WTC11 (cell line): ENCODE data around the gene ZNF10. TPM values are rescaled to one million over a fixed set of nuclear protein-coding genes. Genes with fewer than 3 reads are reported as not detected.
A peak's percentile ranks its signal among the peaks of the same experiment; 100 is the strongest.

Experiments used
- ATAC-seq: fragments of 200-7000 bp; cut with Tn5 transposase; 2 replicates; pipeline ENCODE4 v1.10.0; 2021; ENCODE audit warnings: mild to moderate bottlenecking, moderate library complexity
- Bru-seq: library from RNA; stranded (reverse); fragments of 400-500 nt; gene quantifications from one replicate; lab custom pipeline; 2021; lab: Mats Ljungman, UMichigan
- CTCF ChIA-PET: fragments of 300-600 bp; sonication (Branson Sonifier 250); formaldehyde crosslinking; loops from one replicate; lab custom pipeline; 2021; ENCODE audit warnings: antibody characterized with exemption; lab: Charles Lee
- POLR2A ChIA-PET: fragments of 350-600 bp; sonication (Branson Sonifier 250); formaldehyde crosslinking; loops from one replicate; lab custom pipeline; 2021; ENCODE audit warnings: antibody characterized with exemption; lab: Charles Lee
- DNase-seq: peaks from one replicate; pipeline ENCODE4 v3.0.0; 2021; ENCODE audit warnings: low spot score
- H3K27ac Mint-ChIP-seq: 2 replicates; pipeline ENCODE4 v1.8.0; 2021; ENCODE audit warnings: mixed read lengths
- H3K27me3 Mint-ChIP-seq: 2 replicates; pipeline ENCODE4 v1.8.0; 2021; ENCODE audit warnings: low read depth, mild to moderate bottlenecking, moderate library complexity, mixed read lengths
- H3K36me3 Mint-ChIP-seq: 2 replicates; pipeline ENCODE4 v1.8.0; 2021; ENCODE audit warnings: mixed read lengths
- H3K4me1 Mint-ChIP-seq: 2 replicates; pipeline ENCODE4 v1.8.0; 2022; ENCODE audit warnings: mixed read lengths
- H3K4me3 Mint-ChIP-seq: 2 replicates; pipeline ENCODE4 v1.8.0; 2021; ENCODE audit warnings: mild to moderate bottlenecking, moderate library complexity, mixed read lengths
- H3K9me3 Mint-ChIP-seq: 2 replicates; pipeline ENCODE4 v1.8.0; 2021; ENCODE audit warnings: mixed read lengths
- FOXJ3 ChIP-seq: sonication (generic); formaldehyde crosslinking; IDR thresholded peaks from 2 replicates; pipeline ENCODE4 v1.9.0; 2021; ENCODE audit warnings: missing genetic modification reagents, mild to moderate bottlenecking, borderline replicate concordance
- FOXK1 ChIP-seq: sonication (generic); formaldehyde crosslinking; IDR thresholded peaks from 2 replicates; pipeline ENCODE4 v1.8.0; 2022; ENCODE audit warnings: mild to moderate bottlenecking, moderate library complexity, missing genetic modification reagents
- FOXP1 ChIP-seq: sonication (generic); formaldehyde crosslinking; IDR thresholded peaks from 2 replicates; pipeline ENCODE4 v1.8.0; 2022; ENCODE audit warnings: missing genetic modification reagents, mild to moderate bottlenecking, moderate library complexity, borderline replicate concordance
- GABPB1 ChIP-seq: sonication (generic); formaldehyde crosslinking; IDR thresholded peaks from 2 replicates; pipeline ENCODE4 v1.8.1; 2023; ENCODE audit warnings: mild to moderate bottlenecking, missing genetic modification reagents
- GTF2I ChIP-seq: fragments of 250-450 bp; sonication (Bioruptor Pico); conservative IDR thresholded peaks from 2 replicates; pipeline ENCODE4 v1.4.0; 2021; ENCODE audit warnings: mild to moderate bottlenecking
- HMGA2 ChIP-seq: fragments of 250-450 bp; sonication (Bioruptor Pico); IDR thresholded peaks from 2 replicates; pipeline ENCODE4 v1.4.0; 2021; ENCODE audit warnings: mild to moderate bottlenecking, moderate library complexity
- HMGXB4 ChIP-seq: sonication (generic); formaldehyde crosslinking; IDR thresholded peaks from 2 replicates; pipeline ENCODE4 v1.8.1; 2023; ENCODE audit warnings: mild to moderate bottlenecking, moderate library complexity, missing genetic modification reagents
- IRF1 ChIP-seq: sonication (generic); formaldehyde crosslinking; IDR thresholded peaks from 2 replicates; pipeline ENCODE4 v1.8.0; 2023; ENCODE audit warnings: missing genetic modification reagents
- JUN ChIP-seq: sonication (generic); formaldehyde crosslinking; IDR thresholded peaks from 2 replicates; pipeline ENCODE4 v1.8.0; 2023; ENCODE audit warnings: mild to moderate bottlenecking, missing genetic modification reagents
- KAT7 ChIP-seq: sonication (generic); formaldehyde crosslinking; IDR thresholded peaks from 2 replicates; pipeline ENCODE4 v1.8.1; 2023; ENCODE audit warnings: missing genetic modification reagents, mild to moderate bottlenecking, borderline replicate concordance
- MLX ChIP-seq: sonication (generic); formaldehyde crosslinking; IDR thresholded peaks from 2 replicates; pipeline ENCODE4 v1.8.1; 2023; ENCODE audit warnings: mild to moderate bottlenecking, missing genetic modification reagents, moderate library complexity
- NR3C1 ChIP-seq: sonication (generic); formaldehyde crosslinking; conservative IDR thresholded peaks from 2 replicates; pipeline ENCODE4 v1.8.1; 2023; ENCODE audit warnings: low read depth, mild to moderate bottlenecking, missing genetic modification reagents
- RELA ChIP-seq: sonication (generic); formaldehyde crosslinking; IDR thresholded peaks from 2 replicates; pipeline ENCODE4 v1.8.1; 2022; ENCODE audit warnings: missing genetic modification reagents, mild to moderate bottlenecking, borderline replicate concordance
- SOX15 ChIP-seq: fragments of 250-450 bp; sonication (Bioruptor Pico); IDR thresholded peaks from 2 replicates; pipeline ENCODE4 v1.9.0; 2021; ENCODE audit warnings: mild to moderate bottlenecking
- SP1 ChIP-seq: sonication (generic); formaldehyde crosslinking; conservative IDR thresholded peaks from 2 replicates; pipeline ENCODE4 v1.8.1; 2022; ENCODE audit warnings: missing genetic modification reagents
- TEAD1 ChIP-seq: sonication (generic); formaldehyde crosslinking; IDR thresholded peaks from 2 replicates; pipeline ENCODE4 v1.8.0; 2022; ENCODE audit warnings: mild to moderate bottlenecking, missing genetic modification reagents
- USF2 ChIP-seq: sonication (generic); formaldehyde crosslinking; IDR thresholded peaks from 2 replicates; pipeline ENCODE4 v1.8.1; 2023; ENCODE audit warnings: mild to moderate bottlenecking, missing genetic modification reagents, moderate library complexity
- ZBTB21 ChIP-seq: sonication (generic); formaldehyde crosslinking; IDR thresholded peaks from 2 replicates; pipeline ENCODE4 v1.8.1; 2023; ENCODE audit warnings: mild to moderate bottlenecking, missing genetic modification reagents, borderline replicate concordance
- ZMAT4 ChIP-seq: fragments of 250-450 bp; sonication (Bioruptor Pico); IDR thresholded peaks from 2 replicates; pipeline ENCODE4 v1.9.0; 2021; ENCODE audit warnings: mild to moderate bottlenecking
- ZNF121 ChIP-seq: sonication (generic); formaldehyde crosslinking; IDR thresholded peaks from 2 replicates; pipeline ENCODE4 v1.8.0; 2023; ENCODE audit warnings: missing genetic modification reagents
- ZNF138 ChIP-seq: sonication (generic); formaldehyde crosslinking; conservative IDR thresholded peaks from 2 replicates; pipeline ENCODE4 v1.8.1; 2022; ENCODE audit warnings: mild to moderate bottlenecking, moderate library complexity, missing genetic modification reagents
- ZNF219 ChIP-seq: sonication (generic); formaldehyde crosslinking; IDR thresholded peaks from 2 replicates; pipeline ENCODE4 v1.8.0; 2023; ENCODE audit warnings: missing genetic modification reagents, mild to moderate bottlenecking, borderline replicate concordance
- ZNF232 ChIP-seq: sonication (generic); formaldehyde crosslinking; IDR thresholded peaks from 2 replicates; pipeline ENCODE4 v1.8.0; 2022; ENCODE audit warnings: mild to moderate bottlenecking, missing genetic modification reagents
- ZNF317 ChIP-seq: sonication (generic); formaldehyde crosslinking; IDR thresholded peaks from 2 replicates; pipeline ENCODE4 v1.8.1; 2023; ENCODE audit warnings: low read depth, mild to moderate bottlenecking, moderate library complexity, missing genetic modification reagents, borderline replicate concordance
- ZNF396 ChIP-seq: fragments of 250-450 bp; sonication (Bioruptor Pico); IDR thresholded peaks from 2 replicates; pipeline ENCODE4 v1.8.0; 2021; ENCODE audit warnings: mild to moderate bottlenecking, moderate library complexity, borderline replicate concordance
- ZNF532 ChIP-seq: fragments of 250-450 bp; sonication (Bioruptor Pico); IDR thresholded peaks from 2 replicates; pipeline ENCODE4 v1.9.0; 2021; ENCODE audit warnings: mild to moderate bottlenecking, borderline replicate concordance
- long read RNA-seq, 3 experiments: library from RNA in 1 of 3; library from capped mRNA in 1 of 3; library from polyadenylated mRNA in 1 of 3; unstranded in 2 of 3; stranded (forward) in 1 of 3; transcript quantifications; one replicate each; pipeline ENCODE4 v2.0.0, GENCODE V29; 2021
- total RNA-seq: library from RNA; stranded (reverse); gene quantifications from 3 replicates; pipeline ENCODE4 v1.2.3, GENCODE V29; 2021

Gene ZNF10
- total RNA-seq (10.1 to 11.7 TPM (median 10.5 TPM) in 3 replicates), Bru-seq, nascent RNA (percentile 82 among the genes with signal in this experiment)
- long read RNA-seq, experiment 1, partial matches to known transcripts = 9 of 18 reads
- long read RNA-seq, experiment 1, other reads (novel, unspliced or antisense) = 8 of 18 reads
- long read RNA-seq, experiment 2, partial matches to known transcripts = 1 of 7 reads
- long read RNA-seq, experiment 2, other reads (novel, unspliced or antisense) = 5 of 7 reads
- long read RNA-seq, experiment 3, partial matches to known transcripts = 1 of 15 reads
- long read RNA-seq, experiment 3, other reads (novel, unspliced or antisense) = 12 of 15 reads

- H3K27me3 Mint-ChIP-seq = peaks cover 4% of the 10 kb centered on the region
- peak within 1 kb of the TSS; percentile 100 for H3K27ac Mint-ChIP-seq
- DNase-seq (peak; percentile 96), ATAC-seq (peak; percentile 99)
- peaks cover 70% of the 10 kb centered on the region for H3K36me3 Mint-ChIP-seq
- peak within 1 kb of the TSS; percentile 96 for H3K4me3 Mint-ChIP-seq
- peaks cover 35% of the 10 kb centered on the region for H3K9me3 Mint-ChIP-seq
- CTCF ChIA-PET = interaction anchor here (1.0 to 1.5 kb wide), 2 partner anchors 50 to 51 kb away, joined by 3 to 9 read pairs; partner anchors contain the start of gene ZNF268
- POLR2A ChIA-PET = interaction anchor here (1.0 to 1.5 kb wide), 3 partner anchors 50 to 90 kb away, joined by 3 to 7 read pairs (median 6); partner anchors contain the start of gene ZNF268
- peaks cover 7% of the 10 kb centered on the region for H3K4me1 Mint-ChIP-seq
- TF ChIP-seq ZNF532 (CRISPR knock-in tag) (no peak), HMGA2 (CRISPR knock-in tag) (no peak), GABPB1 (CRISPR knock-in tag) (peak; percentile 44), ZNF219 (0 out of 2 replicates have a peak, but pooled peaks have one; percentile 39), TEAD1 (CRISPR knock-in tag) (peak; percentile 73), ZNF396 (CRISPR knock-in tag) (no peak), FOXJ3 (CRISPR knock-in tag) (no peak), ZNF317 (CRISPR knock-in tag) (no peak), HMGXB4 (CRISPR knock-in tag) (peak; percentile 90; the same call in 1 of the 2 replicates), FOXP1 (CRISPR knock-in tag) (peak; percentile 88; the same call in 1 of the 2 replicates), JUN (CRISPR knock-in tag) (peak; percentile 31; the same call in 1 of the 2 replicates), ZNF121 (CRISPR knock-in tag) (no peak), ZNF232 (CRISPR knock-in tag) (no peak), KAT7 (no peak), GTF2I (CRISPR knock-in tag) (no peak), SP1 (CRISPR knock-in tag) (peak; percentile 97), FOXK1 (CRISPR knock-in tag) (peak; percentile 96), ZMAT4 (CRISPR knock-in tag) (no peak), NR3C1 (CRISPR knock-in tag) (no peak), MLX (0 out of 2 replicates have a peak, but pooled peaks have one; percentile 59), ZNF138 (CRISPR knock-in tag) (no peak), USF2 (CRISPR knock-in tag) (peak; percentile 66), IRF1 (peak; percentile 58; the same call in 1 of the 2 replicates), ZBTB21 (CRISPR knock-in tag) (peak; percentile 88), RELA (CRISPR knock-in tag) (no peak), SOX15 (CRISPR knock-in tag) (no peak)
Observed at GRCh38 chr12:133130038-133130807, at the start of gene ZNF10, which contains the start of gene ZNF891. TSS of gene ZNF10 (plus strand) at chr12:133130627. CDS start at chr12:133144493, 13,866 bp downstream. TSS of gene ZNF891 (minus strand) at chr12:133130274. CDS start at chr12:133121918, 8,356 bp downstream.
